ENCODE measurements around the gene SEPHS2. TPM values are rescaled to one million over a fixed set of nuclear protein-coding genes. Genes with fewer than 3 reads are reported as not detected.
A peak's percentile ranks its signal among the peaks of the same experiment; 100 is the strongest.

The SEPHS2 gene
- total and polyA plus RNA-seq, 2 experiments from 2014 or later, result 14.0 to 51.9 TPM

DNA sequence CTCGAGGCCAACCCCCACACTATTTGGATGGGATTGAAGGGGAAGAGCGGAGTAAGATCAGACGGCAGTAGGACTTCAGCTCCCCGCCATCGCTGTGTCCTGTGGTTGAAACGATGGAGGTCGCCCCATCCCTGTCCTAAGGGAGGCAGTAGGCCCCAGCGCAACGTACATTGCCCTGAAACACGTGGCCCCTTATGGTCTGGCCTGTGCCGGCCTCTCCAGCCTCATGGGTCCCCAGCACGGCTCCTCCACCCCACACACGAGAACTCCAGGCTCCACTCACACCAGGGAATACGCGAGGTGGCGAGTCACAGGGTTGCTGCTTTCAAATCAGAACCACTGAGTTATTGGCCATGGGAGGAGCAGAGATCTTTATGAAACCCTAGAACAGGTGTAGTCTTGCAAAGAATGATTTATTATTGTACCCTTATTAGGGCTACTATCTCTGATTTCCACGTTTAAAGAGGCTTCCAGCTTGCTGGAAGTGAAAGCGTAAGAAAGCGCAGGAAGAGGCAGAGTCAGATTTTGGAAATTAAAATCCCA, 15.2 kb downstream of the SEPHS2 start:
- H3K4me3 ChIP-seq, result no peak overlapping the region
- no peaks in the 10 kb centered on the region for H3K9me3 ChIP-seq (ENCODE audit: low read depth)
- DNase-seq (ENCODE audit: low read depth in 1 of 2, low spot score in 1 of 2), result no peak
- peak overlapping the region; percentile 69 for H3K27ac ChIP-seq
- H3K4me1 ChIP-seq (ENCODE audit: low read depth), result peaks cover 11% of the 10 kb centered on the region
- no peaks in the 10 kb centered on the region for H3K27me3 ChIP-seq
- H3K36me3 ChIP-seq, result peaks cover 6% of the 10 kb centered on the region
- no peak for TF ChIP-seq CTCF (IDR thresholded peaks at IDR 0.05; ENCODE audit: low read depth, low read length)

- Histone ChIP-seq H3K27ac (peak within 1 kb of the TSS; percentile 69), H3K36me3 (peaks cover 6% of the 10 kb centered on the region)
These were observed 15.8 kb downstream of the SEPHS2 start, which contains the start of gene DCTPP1 for GRCh38 chr16:30429678-30430427. Gene DCTPP1 (minus strand): TSS chr16:30430030. CDS start chr16:30429980, 50 bp downstream.

DNA sequence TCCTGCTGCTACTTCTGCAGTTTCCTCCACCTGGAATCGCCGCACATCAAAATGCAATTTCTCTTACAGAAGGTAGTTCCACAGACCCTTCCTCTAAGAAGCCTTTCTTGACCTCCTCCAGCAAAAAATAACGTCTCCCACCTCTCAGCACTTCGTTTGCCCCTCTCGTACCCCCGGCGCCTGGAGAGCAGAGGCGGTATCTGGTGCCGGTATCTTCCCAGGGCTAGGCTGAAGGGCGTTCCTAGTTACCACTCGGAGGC, 16.3 kb downstream of the SEPHS2 start:
- no peak overlapping the region for H3K27ac ChIP-seq
- peak overlapping the region; percentile 44 for H3K4me3 ChIP-seq
- no peak for DNase-seq (ENCODE audit: low read depth in 1 of 2, low spot score in 1 of 2)
- H3K4me1 ChIP-seq (ENCODE audit: low read depth), result peaks cover 11% of the 10 kb centered on the region
- H3K27me3 ChIP-seq, result no peaks in the 10 kb centered on the region
- peaks cover 6% of the 10 kb centered on the region for H3K36me3 ChIP-seq
- no peak for TF ChIP-seq CTCF (IDR thresholded peaks at IDR 0.05; ENCODE audit: low read depth, low read length)
- no peaks in the 10 kb centered on the region for H3K9me3 ChIP-seq (ENCODE audit: low read depth)

More at GRCh38 chr16:30429678-30430427, 15.8 kb downstream of the SEPHS2 start, which contains the start of gene DCTPP1:
- Histone ChIP-seq H3K4me3 (peak within 1 kb of the TSS; percentile 44), H3K4me1 (ENCODE audit: low read depth) (peaks cover 11% of the 10 kb centered on the region), H3K27me3 (no peaks in the 10 kb centered on the region), H3K9me3 (ENCODE audit: low read depth) (no peaks in the 10 kb centered on the region)
- peak; percentile 74 for TF ChIP-seq CTCF (IDR thresholded peaks at IDR 0.05; ENCODE audit: low read depth, low read length)
- peak; percentile 99 for DNase-seq (ENCODE audit: low read depth in 1 of 2, low spot score in 1 of 2)

DNA sequence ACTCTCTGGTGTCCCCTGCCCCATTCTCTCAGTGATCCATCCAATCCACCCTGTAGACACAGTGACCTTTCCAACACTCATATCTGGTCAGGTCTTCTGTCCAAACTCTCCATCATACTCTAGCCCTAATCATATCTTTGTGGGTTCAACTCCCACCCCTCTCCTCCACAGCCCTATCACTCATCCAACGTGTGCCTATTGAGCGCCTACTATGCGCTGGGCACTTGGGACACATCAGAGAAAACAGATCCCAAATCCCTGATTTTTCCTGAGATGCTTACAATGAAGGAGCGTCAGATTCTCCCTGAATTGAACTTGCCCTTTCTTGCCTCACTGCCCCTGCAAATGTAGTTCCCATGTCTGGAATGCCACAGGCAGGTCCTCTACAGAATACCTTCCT, 17.6 kb downstream of the SEPHS2 start:
- Histone ChIP-seq H3K27me3 (no peaks in the 10 kb centered on the region), H3K4me1 (ENCODE audit: low read depth) (peaks cover 11% of the 10 kb centered on the region), H3K36me3 (peaks cover 6% of the 10 kb centered on the region), H3K27ac (no peak overlapping the region), H3K4me3 (no peak overlapping the region), H3K9me3 (ENCODE audit: low read depth) (no peaks in the 10 kb centered on the region)
- no peak for DNase-seq (ENCODE audit: low read depth in 1 of 2, low spot score in 1 of 2)
- no peak for TF ChIP-seq CTCF (IDR thresholded peaks at IDR 0.05; ENCODE audit: low read depth, low read length)

GRCh38 chr16:30421010-30421409, 24.7 kb downstream of the SEPHS2 start:
- Histone ChIP-seq H3K9me3 (ENCODE audit: low read depth) (no peaks in the 10 kb centered on the region), H3K27me3 (no peaks in the 10 kb centered on the region), H3K27ac (no peak overlapping the region), H3K4me3 (no peak overlapping the region), H3K4me1 (ENCODE audit: low read depth) (no peaks in the 10 kb centered on the region), H3K36me3 (peaks cover 3% of the 10 kb centered on the region)
- TF ChIP-seq CTCF (IDR thresholded peaks at IDR 0.05; ENCODE audit: low read depth, low read length), result no peak
- no peak for DNase-seq (ENCODE audit: low read depth in 1 of 2, low spot score in 1 of 2)

Measured in cardiac muscle cell (in vitro differentiated cells and primary cell).